Esophagus muscularis mucosa (tissue), 4 donors: ENCODE results near the gene TIMM17A. TPM values are rescaled to one million over a fixed set of nuclear protein-coding genes. Genes with fewer than 3 reads are reported as not detected.

Source experiments
- DNase-seq: peaks from one replicate; pipeline ENCODE4 v3.0.0-alpha.2; 2017; ENCODE audit errors: extremely low spot score
- H3K27ac ChIP-seq, 4 donors: fragments of 200-600 bp; sonication (generic); replicated peaks in 1 of 4; 1 replicate in 3 of 4; 2 replicates in 1 of 4; pipeline ENCODE4 v1.5.1; 2016 to 2019; ENCODE audit warnings: mild to moderate bottlenecking in 1 of 4
- H3K27me3 ChIP-seq, 4 donors: fragments of 200-600 bp; sonication (generic); one replicate each; pipeline versions ENCODE4 v1.5.1 to v1.6.0; 2016 to 2019
- H3K36me3 ChIP-seq, 4 donors: fragments of 200-600 bp; sonication (generic); one replicate each; pipeline ENCODE4 v1.5.1; 2016 to 2019
- H3K4me1 ChIP-seq, 4 donors: fragments of 200-600 bp; sonication (generic); one replicate each; pipeline ENCODE4 v1.5.1; 2016 to 2019
- H3K4me3 ChIP-seq, 4 donors: fragments of 200-600 bp; sonication (generic); 1 replicate in 2 of 4; 2 replicates in 2 of 4; pipeline ENCODE4 v1.5.1; 2016 to 2019; ENCODE audit warnings: mild to moderate bottlenecking in 4 of 4, moderate library complexity in 1 of 4
- H3K9me3 ChIP-seq, 4 donors: fragments of 200-600 bp; sonication (generic); 1 replicate in 3 of 4; 2 replicates in 1 of 4; pipeline ENCODE4 v1.5.1; 2016 to 2019
- EP300 ChIP-seq: sonication (generic); formaldehyde crosslinking; IDR thresholded peaks from one replicate; pipeline ENCODE4 v1.6.1; 2017; ENCODE audit warnings: antibody characterized with exemption
- POLR2A ChIP-seq: fragments of 450-650 bp; IDR thresholded peaks from one replicate; pipeline ENCODE4 v1.6.1; 2017; ENCODE audit warnings: antibody characterized with exemption, moderate library complexity, mild to moderate bottlenecking, low read depth
- POLR2AphosphoS5 ChIP-seq, 2 donors: sonication (generic); formaldehyde crosslinking; IDR thresholded peaks; one replicate each; pipeline ENCODE4 v1.6.1; 2017; ENCODE audit warnings: antibody characterized with exemption in 2 of 2
- WGBS: methylation state at CpG from one replicate; pipeline ENCODE4 v1.1.5; 2018; 5-methylcytosine and 5-hydroxymethylcytosine counted together
- intact Hi-C: fragments of 100-400 bp; cut with DNase I; formaldehyde crosslinking; loops from one replicate; pipeline ENCODE4 v1.15.1; 2023
- total RNA-seq, 4 donors: library from RNA; depleted of rRNA; stranded (reverse); fragments of >200 nt; gene quantifications; one replicate each; pipeline versions ENCODE4 v1.1.0 to v1.2.1, GENCODE V29; 2016
- TF ChIP-seq, protein P1 (sequence below), 3 experiments: fragments of 200-600 bp in 2 of 3; fragments of 450-650 bp in 1 of 3; sonication (generic) in 2 of 3; IDR thresholded peaks; one replicate each; pipeline ENCODE4 v1.5.1; 2017 to 2019; ENCODE audit warnings: antibody characterized with exemption in 3 of 3, mild to moderate bottlenecking in 2 of 3, moderate library complexity in 1 of 3

The TIMM17A gene
- total RNA-seq, 4 donors from 2014 or later = 30.7 to 46.1 (median 32.4) TPM

DNA sequence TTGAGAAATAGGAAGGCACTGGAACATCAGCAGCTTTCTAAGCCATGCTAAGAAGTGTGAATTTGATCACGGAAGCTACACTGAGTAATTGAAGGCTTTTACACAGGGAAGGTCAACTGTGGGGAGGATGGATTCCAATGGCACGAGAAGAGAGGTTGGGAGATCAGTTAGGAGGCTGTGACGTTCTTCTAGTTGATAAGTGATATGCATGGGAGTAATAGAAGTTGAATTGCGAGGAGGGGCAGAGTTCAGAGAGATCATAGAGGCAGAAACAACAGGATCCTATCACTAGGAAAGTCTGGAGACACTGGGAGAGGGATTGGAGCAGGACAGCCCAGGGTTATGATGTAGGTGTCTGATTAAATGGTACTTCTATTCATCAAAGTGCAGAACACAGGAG, 25.2 kb upstream of the TIMM17A start:
- Histone ChIP-seq H3K4me3 (no peak overlapping the region), H3K36me3 (peaks cover 0 to 53% (median 13%) of the 10 kb centered on the region in 4 donors), H3K4me1 (peaks cover 0 to 100% (median 97%) of the 10 kb centered on the region in 4 donors), H3K9me3 (no peaks in the 10 kb centered on the region), H3K27me3 (no peaks in the 10 kb centered on the region), H3K27ac (peak overlapping the region; percentile 48 to 95 (median 86))
- no peak for DNase-seq
- 52% methylated on average over 4 of the region's 4 CpGs for WGBS
- intact Hi-C loops = no loop called here
- TF ChIP-seq POLR2A = no peak
- TF ChIP-seq EP300 = no peak
- TF ChIP-seq, protein P1, sequence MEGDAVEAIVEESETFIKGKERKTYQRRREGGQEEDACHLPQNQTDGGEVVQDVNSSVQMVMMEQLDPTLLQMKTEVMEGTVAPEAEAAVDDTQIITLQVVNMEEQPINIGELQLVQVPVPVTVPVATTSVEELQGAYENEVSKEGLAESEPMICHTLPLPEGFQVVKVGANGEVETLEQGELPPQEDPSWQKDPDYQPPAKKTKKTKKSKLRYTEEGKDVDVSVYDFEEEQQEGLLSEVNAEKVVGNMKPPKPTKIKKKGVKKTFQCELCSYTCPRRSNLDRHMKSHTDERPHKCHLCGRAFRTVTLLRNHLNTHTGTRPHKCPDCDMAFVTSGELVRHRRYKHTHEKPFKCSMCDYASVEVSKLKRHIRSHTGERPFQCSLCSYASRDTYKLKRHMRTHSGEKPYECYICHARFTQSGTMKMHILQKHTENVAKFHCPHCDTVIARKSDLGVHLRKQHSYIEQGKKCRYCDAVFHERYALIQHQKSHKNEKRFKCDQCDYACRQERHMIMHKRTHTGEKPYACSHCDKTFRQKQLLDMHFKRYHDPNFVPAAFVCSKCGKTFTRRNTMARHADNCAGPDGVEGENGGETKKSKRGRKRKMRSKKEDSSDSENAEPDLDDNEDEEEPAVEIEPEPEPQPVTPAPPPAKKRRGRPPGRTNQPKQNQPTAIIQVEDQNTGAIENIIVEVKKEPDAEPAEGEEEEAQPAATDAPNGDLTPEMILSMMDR (IDR thresholded peaks at IDR 0.05) = no peak
- no peak for TF ChIP-seq POLR2AphosphoS5 (IDR thresholded peaks at IDR 0.05)

DNA sequence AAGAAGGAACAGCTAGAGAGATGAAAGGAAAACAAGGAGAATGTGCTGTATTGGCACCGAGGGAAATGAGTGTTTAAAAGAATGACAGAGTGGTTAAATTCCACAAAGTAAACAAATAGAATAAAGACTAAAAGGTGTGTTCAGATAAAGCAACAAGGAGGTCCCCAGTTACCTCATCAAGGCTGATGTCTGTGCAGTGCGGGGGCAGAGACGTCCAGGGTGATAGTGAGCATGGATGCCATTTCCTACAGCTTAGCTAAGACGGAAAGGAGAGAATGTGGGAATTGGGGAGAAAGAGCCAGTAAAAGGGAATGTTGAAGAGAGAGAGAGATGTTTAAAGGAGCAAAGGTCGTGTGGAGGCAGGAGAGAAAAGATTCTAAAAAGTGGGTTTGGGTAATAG, 24.5 kb upstream of the TIMM17A start:
- Histone ChIP-seq H3K36me3 (peaks cover 0 to 53% (median 13%) of the 10 kb centered on the region in 4 donors), H3K27me3 (no peaks in the 10 kb centered on the region), H3K9me3 (no peaks in the 10 kb centered on the region), H3K4me3 (no peak overlapping the region), H3K27ac (peak overlapping the region; percentile 48 to 95 (median 86)), H3K4me1 (peaks cover 0 to 100% (median 97%) of the 10 kb centered on the region in 4 donors)
- WGBS = 51% methylated on average over 5 of the region's 5 CpGs
- intact Hi-C loops = no loop called here
- TF ChIP-seq POLR2AphosphoS5 (IDR thresholded peaks at IDR 0.05) = peak in 1 of 2 donors; percentile 27
- TF ChIP-seq, protein P1 (IDR thresholded peaks at IDR 0.05) = no peak
- DNase-seq = no peak

DNA sequence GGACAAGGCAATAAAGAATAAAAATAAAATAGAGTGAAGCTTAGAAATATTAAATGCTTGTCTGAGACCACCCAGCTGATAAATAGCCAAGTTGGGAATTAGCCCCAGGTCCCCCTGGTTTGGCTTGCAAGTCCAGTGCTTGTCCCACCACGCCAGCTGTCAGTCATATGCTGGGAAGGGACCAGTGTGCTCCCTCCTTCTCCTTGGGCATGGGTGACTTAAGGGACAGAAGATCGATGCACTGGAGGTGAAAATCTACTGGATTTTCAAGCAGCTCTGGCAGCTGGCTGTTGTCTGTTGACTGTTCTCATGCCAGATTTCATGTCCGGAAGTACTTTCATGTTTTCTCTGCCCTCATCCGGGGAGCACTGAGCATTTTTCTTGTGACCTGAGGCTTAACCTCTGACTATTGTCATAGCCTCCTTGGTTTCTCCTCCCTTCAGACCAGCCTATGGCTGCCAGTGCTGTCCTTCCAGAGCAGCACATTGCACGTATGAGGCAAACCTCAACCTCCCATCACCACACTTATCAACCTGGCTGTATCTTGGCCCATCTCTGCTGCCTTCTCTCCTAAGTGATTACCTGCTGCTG, 21.4 kb upstream of the TIMM17A start:
- WGBS = 42% methylated on average over 5 of the region's 5 CpGs
- peak overlapping the region in 2 of 4 donors; percentile 19 to 22 for H3K4me3 ChIP-seq
- TF ChIP-seq POLR2A (no peak), POLR2AphosphoS5 (IDR thresholded peaks at IDR 0.05) (peak in 1 of 2 donors; percentile 75)
- intact Hi-C loops = no loop called here
- H3K9me3 ChIP-seq = no peaks in the 10 kb centered on the region
- H3K36me3 ChIP-seq = peaks cover 0 to 45% (median 13%) of the 10 kb centered on the region in 4 donors
- no peak for DNase-seq
- no peaks in the 10 kb centered on the region for H3K27me3 ChIP-seq
- H3K4me1 ChIP-seq = peaks cover 2 to 100% (median 96%) of the 10 kb centered on the region in 4 donors
- peak overlapping the region; percentile 92 to 95 (median 94) for H3K27ac ChIP-seq

DNA sequence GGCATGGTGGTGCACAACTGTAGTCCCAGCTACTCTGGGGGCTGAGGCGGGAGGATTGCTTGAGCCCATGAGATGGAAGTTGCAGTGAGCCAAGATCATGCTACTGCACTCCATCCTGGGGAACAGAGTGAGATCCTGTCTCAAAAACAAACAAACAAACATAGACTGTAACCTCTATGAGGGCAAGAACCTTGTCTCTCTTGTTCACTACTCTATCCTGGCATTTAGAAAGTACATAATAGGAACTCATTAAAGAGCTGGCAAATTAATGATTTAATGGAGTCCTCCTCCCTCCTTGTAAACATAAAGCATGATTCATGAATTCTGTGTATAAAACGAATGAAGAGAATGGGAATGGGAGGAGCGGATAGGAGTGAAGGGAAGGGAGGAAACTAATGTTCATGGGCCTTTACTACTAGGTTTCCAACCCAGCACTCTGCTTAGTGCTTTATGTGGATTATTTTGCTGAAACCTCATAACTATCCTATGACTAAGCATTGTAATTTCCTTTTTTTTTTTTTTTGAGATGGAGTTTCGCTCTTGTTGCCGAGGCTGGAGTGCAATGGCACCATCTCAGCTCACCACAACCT, 17.6 kb upstream of the TIMM17A start:
- H3K4me1 ChIP-seq = peaks cover 6 to 88% (median 83%) of the 10 kb centered on the region in 4 donors
- no peaks in the 10 kb centered on the region for H3K9me3 ChIP-seq
- H3K36me3 ChIP-seq = peaks cover 0 to 16% (median 4%) of the 10 kb centered on the region in 4 donors
- peak overlapping the region; percentile 27 to 91 (median 82) for H3K4me3 ChIP-seq
- intact Hi-C loops = no loop called here
- no peaks in the 10 kb centered on the region for H3K27me3 ChIP-seq
- 34% methylated on average over 5 of the region's 5 CpGs for WGBS
- TF ChIP-seq EP300 = no peak
- TF ChIP-seq, protein P1 (IDR thresholded peaks at IDR 0.05) = no peak
- peak in 1 of 2 donors; percentile 61 for TF ChIP-seq POLR2AphosphoS5 (IDR thresholded peaks at IDR 0.05)
- H3K27ac ChIP-seq = peak overlapping the region; percentile 92 to 95 (median 94)
- DNase-seq = no peak

DNA sequence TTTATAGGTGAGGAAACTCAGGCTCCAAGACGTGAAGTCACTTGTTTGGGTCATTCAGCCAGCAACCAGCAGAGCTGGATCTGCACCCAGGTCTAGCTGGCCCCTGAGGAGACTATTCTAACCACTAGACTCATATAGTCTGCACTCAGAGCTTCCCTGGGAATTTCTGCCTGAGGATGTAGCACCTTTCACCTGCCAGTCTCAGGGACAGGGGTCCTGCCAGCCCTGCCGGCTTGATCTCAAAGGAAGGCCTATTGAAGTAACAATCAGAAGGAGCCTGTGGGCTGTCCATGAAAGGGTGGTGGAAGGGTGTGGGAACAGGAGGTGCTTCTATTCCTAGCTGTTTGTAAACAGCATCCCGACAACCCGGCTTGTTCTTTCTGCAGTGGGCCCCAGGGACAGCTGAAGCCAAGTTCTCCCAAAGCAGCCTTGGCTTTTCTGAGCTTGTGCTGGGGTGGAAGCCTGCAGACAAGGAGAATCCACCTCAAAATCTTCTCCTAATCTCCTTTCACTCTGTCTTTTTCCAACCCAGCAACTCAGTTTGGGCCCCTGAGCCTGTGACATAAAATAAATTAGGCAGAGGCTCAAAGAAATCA, 16.8 kb upstream of the TIMM17A start:
- Histone ChIP-seq H3K4me1 (peaks cover 6 to 80% (median 79%) of the 10 kb centered on the region in 4 donors), H3K36me3 (peaks cover 0 to 22% (median 3%) of the 10 kb centered on the region in 4 donors), H3K27me3 (no peaks in the 10 kb centered on the region), H3K9me3 (no peaks in the 10 kb centered on the region), H3K4me3 (peak overlapping the region; percentile 27 to 91 (median 82)), H3K27ac (peak overlapping the region; percentile 92 to 95 (median 94))
- WGBS = 39% methylated on average over 3 of the region's 4 CpGs
- DNase-seq = no peak
- intact Hi-C loops = no loop called here
- TF ChIP-seq EP300 = no peak
- TF ChIP-seq, protein P1 (IDR thresholded peaks at IDR 0.05) = no peak
- TF ChIP-seq POLR2A = no peak
- TF ChIP-seq POLR2AphosphoS5 (IDR thresholded peaks at IDR 0.05) = peak in 1 of 2 donors; percentile 45
